Gastrocnemius medialis (tissue), 4 donors: ENCODE measurements around the gene MTHFD2L. TPM values are rescaled to one million over a fixed set of nuclear protein-coding genes. Genes with fewer than 3 reads are reported as not detected.

Experiments
- ATAC-seq, 2 donors: fragments of 150-250 bp; one replicate each; pipeline ENCODE4 v1.9.1; 2016
- DNase-seq, 2 donors: peaks; one replicate each; pipeline ENCODE4 v3.0.0-alpha.2; 2019
- H3K27ac ChIP-seq, 4 donors: fragments of 200-600 bp; sonication (generic); 1 replicate in 1 of 4; 2 replicates in 3 of 4; pipeline ENCODE4 v1.5.1; 2016 to 2018; ENCODE audit warnings: mild to moderate bottlenecking in 2 of 4, moderate library complexity in 1 of 4
- H3K27me3 ChIP-seq, 3 donors: fragments of 200-600 bp; sonication (generic) in 2 of 3; 1 replicate in 1 of 3; 2 replicates in 2 of 3; pipeline versions ENCODE4 v1.5.1 to v1.6.0; 2016 to 2019; ENCODE audit warnings: mild to moderate bottlenecking in 1 of 3, moderate library complexity in 1 of 3
- H3K36me3 ChIP-seq, 2 donors: fragments of 200-600 bp; sonication (generic) in 1 of 2; one replicate each; pipeline ENCODE4 v1.5.1; 2017 to 2018
- H3K4me1 ChIP-seq, 2 donors: fragments of 200-600 bp; sonication (generic) in 1 of 2; one replicate each; pipeline ENCODE4 v1.5.1; 2016 to 2017; ENCODE audit warnings: mild to moderate bottlenecking in 2 of 2
- H3K4me3 ChIP-seq, 4 donors: fragments of 200-600 bp; sonication (generic) in 3 of 4; 1 replicate in 1 of 4; 2 replicates in 3 of 4; pipeline ENCODE4 v1.5.1; 2016 to 2019; ENCODE audit warnings: mild to moderate bottlenecking in 2 of 4
- H3K9me3 ChIP-seq, 3 donors: fragments of 200-600 bp; sonication (generic) in 2 of 3; 1 replicate in 1 of 3; 2 replicates in 2 of 3; pipeline ENCODE4 v1.5.1; 2016 to 2019
- POLR2A ChIP-seq, 2 donors: fragments of 450-650 bp; IDR thresholded peaks; one replicate each; pipeline ENCODE4 v1.6.1; 2017; ENCODE audit warnings: antibody characterized with exemption in 2 of 2, mild to moderate bottlenecking in 2 of 2, moderate library complexity in 2 of 2
- in situ Hi-C, 4 donors: fragments of 200-750 bp; cut with MboI; loops; one replicate each; pipeline versions ENCODE4 v1.15.0 to v1.8.0; 2017; ENCODE audit warnings: low sequenced_read_pairs in 4 of 4
- intact Hi-C: fragments of 100-400 bp; cut with DNase I; formaldehyde crosslinking; loops from one replicate; pipeline ENCODE4 v1.15.1; 2023; ENCODE audit warnings: low total_unique reads
- total RNA-seq, 4 donors: library from RNA; depleted of rRNA; stranded (reverse); fragments of >200 nt; gene quantifications; one replicate each; pipeline versions ENCODE4 v1.1.0 to v1.2.3, GENCODE V29; 2016
- TF ChIP-seq, protein P1 (sequence below), 5 experiments: fragments of 450-650 bp in 3 of 5; fragments of 200-600 bp in 2 of 5; sonication (generic) in 2 of 5; IDR thresholded peaks in 4 of 5; conservative IDR thresholded peaks in 1 of 5; 1 replicate in 4 of 5; 2 replicates in 1 of 5; pipeline ENCODE4 v1.5.1; 2016 to 2019; ENCODE audit warnings: antibody characterized with exemption in 5 of 5, mild to moderate bottlenecking in 3 of 5, moderate library complexity in 3 of 5

The MTHFD2L gene
- total RNA-seq, 4 donors from 2014 or later = 7.0 to 11.0 (median 7.8) TPM

- Histone ChIP-seq H3K4me1 (peaks cover 18 to 31% of the 10 kb centered on the region in 2 donors), H3K4me3 (peak overlapping the region; percentile 54 to 64 (median 60)), H3K36me3 (peaks cover 2 to 14% of the 10 kb centered on the region in 2 donors), H3K27me3 (no peaks in the 10 kb centered on the region), H3K27ac (peak overlapping the region; percentile 78 to 91 (median 86)), H3K9me3 (no peaks in the 10 kb centered on the region)
- intact Hi-C loops = no loop called here
- TF ChIP-seq, protein P1, sequence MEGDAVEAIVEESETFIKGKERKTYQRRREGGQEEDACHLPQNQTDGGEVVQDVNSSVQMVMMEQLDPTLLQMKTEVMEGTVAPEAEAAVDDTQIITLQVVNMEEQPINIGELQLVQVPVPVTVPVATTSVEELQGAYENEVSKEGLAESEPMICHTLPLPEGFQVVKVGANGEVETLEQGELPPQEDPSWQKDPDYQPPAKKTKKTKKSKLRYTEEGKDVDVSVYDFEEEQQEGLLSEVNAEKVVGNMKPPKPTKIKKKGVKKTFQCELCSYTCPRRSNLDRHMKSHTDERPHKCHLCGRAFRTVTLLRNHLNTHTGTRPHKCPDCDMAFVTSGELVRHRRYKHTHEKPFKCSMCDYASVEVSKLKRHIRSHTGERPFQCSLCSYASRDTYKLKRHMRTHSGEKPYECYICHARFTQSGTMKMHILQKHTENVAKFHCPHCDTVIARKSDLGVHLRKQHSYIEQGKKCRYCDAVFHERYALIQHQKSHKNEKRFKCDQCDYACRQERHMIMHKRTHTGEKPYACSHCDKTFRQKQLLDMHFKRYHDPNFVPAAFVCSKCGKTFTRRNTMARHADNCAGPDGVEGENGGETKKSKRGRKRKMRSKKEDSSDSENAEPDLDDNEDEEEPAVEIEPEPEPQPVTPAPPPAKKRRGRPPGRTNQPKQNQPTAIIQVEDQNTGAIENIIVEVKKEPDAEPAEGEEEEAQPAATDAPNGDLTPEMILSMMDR (IDR thresholded peaks at IDR 0.05 in 4 of 5, conservative IDR thresholded peaks at IDR 0.05 in 1 of 5) = no peak
- no peak for TF ChIP-seq POLR2A (IDR thresholded peaks at IDR 0.05)
- in situ Hi-C loops = loop anchor here in 1 of 4 donors (25.0 kb wide), 1 partner anchor 1097 kb away; the partner anchor contains the start of gene COX18
- DNase-seq (no peak), ATAC-seq (peak; percentile 61 to 65)
These were observed 1.3 kb downstream of the MTHFD2L start for GRCh38 chr4:74159143-74159709.

DNA sequence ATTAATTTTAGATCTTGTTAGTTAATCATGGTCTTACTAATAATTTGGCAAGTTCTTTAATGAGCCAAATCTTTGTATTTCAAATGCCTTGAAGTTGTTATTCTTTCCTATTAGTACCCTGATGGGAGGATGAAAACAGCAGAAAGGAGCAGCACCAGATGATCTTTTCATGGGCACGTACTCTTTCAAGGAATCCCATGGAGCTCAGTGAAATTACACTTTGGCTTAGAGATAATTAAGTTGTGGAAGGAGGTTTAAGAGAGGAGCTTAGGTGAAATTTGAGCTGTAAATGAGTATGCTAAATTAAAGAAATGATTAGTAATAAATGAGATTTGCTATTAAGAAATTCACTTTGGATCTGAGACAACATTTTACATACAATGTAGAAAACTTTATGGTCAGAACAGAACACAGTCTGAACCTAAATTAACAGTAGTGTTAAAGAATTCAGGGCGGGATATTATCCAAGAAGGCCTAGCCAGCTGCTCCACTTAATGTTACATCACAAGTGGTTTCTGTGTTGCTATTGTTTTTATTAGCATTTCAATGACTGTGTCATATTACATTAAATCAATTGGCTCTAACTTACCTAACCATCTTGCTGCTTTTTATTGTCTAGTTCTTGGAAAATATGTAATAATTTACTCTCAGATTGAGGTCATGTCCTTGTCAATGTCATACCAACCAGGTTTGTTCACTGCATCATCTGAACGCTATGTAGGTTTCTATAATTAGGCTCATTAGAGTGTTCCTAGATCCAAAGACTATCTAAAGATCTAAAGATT, 3.9 kb downstream of the MTHFD2L start:
- no peak for ATAC-seq
- TF ChIP-seq, protein P1 (IDR thresholded peaks at IDR 0.05 in 4 of 5, conservative IDR thresholded peaks at IDR 0.05 in 1 of 5) = no peak
- no peak for TF ChIP-seq POLR2A (IDR thresholded peaks at IDR 0.05)
- H3K27me3 ChIP-seq = no peaks in the 10 kb centered on the region

GRCh38 chr4:74166135-74166534, 8.2 kb downstream of the MTHFD2L start:
- H3K9me3 ChIP-seq = no peaks in the 10 kb centered on the region
- DNase-seq = no peak
- TF ChIP-seq, protein P1 (IDR thresholded peaks at IDR 0.05 in 4 of 5, conservative IDR thresholded peaks at IDR 0.05 in 1 of 5) = no peak
- no peak for TF ChIP-seq POLR2A (IDR thresholded peaks at IDR 0.05)
- no peak overlapping the region for H3K4me3 ChIP-seq
- no peak for ATAC-seq
- peaks cover 0 to under 1% of the 10 kb centered on the region in 2 donors for H3K36me3 ChIP-seq
- no peak overlapping the region for H3K27ac ChIP-seq
- intact Hi-C loops = no loop called here
- in situ Hi-C loops = loop anchor here in 1 of 4 donors (25.0 kb wide), 1 partner anchor 1104 kb away; the partner anchor contains the start of gene COX18
- peaks cover 6 to 13% of the 10 kb centered on the region in 2 donors for H3K4me1 ChIP-seq
- H3K27me3 ChIP-seq = no peaks in the 10 kb centered on the region

More for the DNA sequence above, 3.9 kb downstream of the MTHFD2L start:
- intact Hi-C loops = no loop called here
- H3K4me3 ChIP-seq = no peak overlapping the region
- H3K9me3 ChIP-seq = no peaks in the 10 kb centered on the region
- in situ Hi-C loops = loop anchor here in 1 of 4 donors (25.0 kb wide), 1 partner anchor 1100 kb away; the partner anchor contains the start of gene COX18
- DNase-seq = no peak
- H3K4me1 ChIP-seq = peaks cover 18 to 29% of the 10 kb centered on the region in 2 donors
- H3K36me3 ChIP-seq = peaks cover 2 to 14% of the 10 kb centered on the region in 2 donors
- peak overlapping the region; percentile 9 to 55 (median 20) for H3K27ac ChIP-seq

- TF ChIP-seq POLR2A (IDR thresholded peaks at IDR 0.05) = no peak
- TF ChIP-seq, protein P1 (IDR thresholded peaks at IDR 0.05 in 4 of 5, conservative IDR thresholded peaks at IDR 0.05 in 1 of 5) = no peak
- ATAC-seq (no peak), DNase-seq (no peak)
- no peaks in the 10 kb centered on the region for H3K9me3 ChIP-seq
- in situ Hi-C loops = loop anchor here in 1 of 4 donors (25.0 kb wide), 1 partner anchor 1105 kb away; the partner anchor contains the start of gene COX18
- H3K4me1 ChIP-seq = peaks cover 6% of the 10 kb centered on the region in 2 donors
- no peaks in the 10 kb centered on the region for H3K27me3 ChIP-seq
- no peaks in the 10 kb centered on the region for H3K36me3 ChIP-seq
- intact Hi-C loops = no loop called here
- H3K27ac ChIP-seq = no peak overlapping the region
- no peak overlapping the region for H3K4me3 ChIP-seq
These were observed 8.9 kb downstream of the MTHFD2L start for GRCh38 chr4:74166818-74167217.
